Colonic mucosa (tissue), 4 donors: ENCODE results near the gene TMC6. TPM values are rescaled to one million over a fixed set of nuclear protein-coding genes. Genes with fewer than 3 reads are reported as not detected.
"Not testable (repeated sequence)": the region's sequence is repeated elsewhere in the genome, so short reads cannot be mapped to it uniquely, and the experiment has no call there.

Source experiments
- DNase-seq: peaks from one replicate; pipeline ENCODE4 v3.0.0-alpha.2; 2020
- H3K27ac ChIP-seq: fragments of 200-600 bp; one replicate; pipeline ENCODE4 v1.8.0; 2021
- H3K27me3 ChIP-seq: fragments of 200-600 bp; one replicate; pipeline ENCODE4 v1.8.0; 2021
- H3K36me3 ChIP-seq: fragments of 200-600 bp; one replicate; pipeline ENCODE4 v1.8.0; 2021
- H3K4me1 ChIP-seq: fragments of 200-600 bp; one replicate; pipeline ENCODE4 v1.8.0; 2021; ENCODE audit warnings: mild to moderate bottlenecking
- H3K4me3 ChIP-seq: fragments of 200-600 bp; one replicate; pipeline ENCODE4 v1.8.0; 2021
- H3K9ac ChIP-seq, 2 donors: one replicate each; pipeline ENCODE4 v1.7.0; 2013; ENCODE audit warnings: control low read depth in 2 of 2, low read depth in 2 of 2, low read length in 2 of 2
- H3K9me3 ChIP-seq: fragments of 200-600 bp; one replicate; pipeline ENCODE4 v1.8.0; 2021
- intact Hi-C: fragments of 100-400 bp; cut with DNase I; formaldehyde crosslinking; loops from one replicate; pipeline ENCODE4 v1.14.1; 2022
- total RNA-seq, 2 donors: library from RNA; stranded (reverse); fragmentation: NEBNext Ultra II Directional in 1 of 2; extraction: Animal tissue kit (Norgen Biotek cat#: 25700) in 1 of 2; gene quantifications; one replicate each; pipeline ENCODE4 v1.2.1, GENCODE V29; 2021
- TF ChIP-seq, protein P1 (sequence below): fragments of 200-600 bp; IDR thresholded peaks from one replicate; pipeline ENCODE4 v1.8.0; 2022; ENCODE audit warnings: antibody characterized with exemption, mild to moderate bottlenecking
- donor health status: healthy.
- donor health status: DM: no; HTN: no; CAD: no.
- donor health status: DM: no; HTN: no; CAD: no.

Gene TMC6
- total RNA-seq, 2 donors from 2014 or later: 108 to 159 TPM

DNA sequence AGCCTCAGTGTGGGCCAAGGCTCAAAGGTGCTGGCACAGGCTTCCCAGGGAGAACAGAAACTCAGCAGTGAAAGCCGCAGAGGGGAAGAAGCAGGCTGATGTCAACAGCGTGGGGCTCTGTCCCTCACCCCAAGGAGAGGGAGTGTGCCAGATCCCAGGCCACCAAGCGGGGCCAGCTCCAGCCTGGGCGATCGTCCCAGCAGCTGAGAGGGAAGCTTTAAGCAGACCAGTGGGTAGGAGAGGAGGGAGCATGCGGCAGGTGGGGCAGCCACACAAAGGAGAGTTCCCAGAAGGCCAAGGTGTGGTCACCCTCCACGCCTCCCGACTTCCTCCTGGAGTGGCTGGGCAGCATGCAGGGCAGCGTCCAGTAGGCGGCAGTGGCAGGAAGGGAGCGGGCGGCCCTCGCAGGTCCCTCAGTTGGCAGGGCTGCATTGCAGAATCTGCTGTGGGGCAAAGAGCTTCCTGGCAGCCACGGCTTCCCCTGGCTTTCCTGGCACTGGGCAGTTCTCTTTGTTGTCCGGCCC, 45.9 kb upstream of the TMC6 start:
- H3K9ac ChIP-seq: peak overlapping the region; percentile 62 to 68
- TF ChIP-seq, protein P1, sequence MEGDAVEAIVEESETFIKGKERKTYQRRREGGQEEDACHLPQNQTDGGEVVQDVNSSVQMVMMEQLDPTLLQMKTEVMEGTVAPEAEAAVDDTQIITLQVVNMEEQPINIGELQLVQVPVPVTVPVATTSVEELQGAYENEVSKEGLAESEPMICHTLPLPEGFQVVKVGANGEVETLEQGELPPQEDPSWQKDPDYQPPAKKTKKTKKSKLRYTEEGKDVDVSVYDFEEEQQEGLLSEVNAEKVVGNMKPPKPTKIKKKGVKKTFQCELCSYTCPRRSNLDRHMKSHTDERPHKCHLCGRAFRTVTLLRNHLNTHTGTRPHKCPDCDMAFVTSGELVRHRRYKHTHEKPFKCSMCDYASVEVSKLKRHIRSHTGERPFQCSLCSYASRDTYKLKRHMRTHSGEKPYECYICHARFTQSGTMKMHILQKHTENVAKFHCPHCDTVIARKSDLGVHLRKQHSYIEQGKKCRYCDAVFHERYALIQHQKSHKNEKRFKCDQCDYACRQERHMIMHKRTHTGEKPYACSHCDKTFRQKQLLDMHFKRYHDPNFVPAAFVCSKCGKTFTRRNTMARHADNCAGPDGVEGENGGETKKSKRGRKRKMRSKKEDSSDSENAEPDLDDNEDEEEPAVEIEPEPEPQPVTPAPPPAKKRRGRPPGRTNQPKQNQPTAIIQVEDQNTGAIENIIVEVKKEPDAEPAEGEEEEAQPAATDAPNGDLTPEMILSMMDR: peak; percentile 42
- peak; percentile 92 for DNase-seq
- peak overlapping the region; percentile 88 for H3K27ac ChIP-seq
- no peak overlapping the region for H3K4me3 ChIP-seq
- H3K36me3 ChIP-seq: no peaks in the 10 kb centered on the region
- peaks cover 71% of the 10 kb centered on the region for H3K4me1 ChIP-seq
- no peaks in the 10 kb centered on the region for H3K9me3 ChIP-seq
- intact Hi-C loops: loop anchor here (5.0 kb wide), 1 partner anchor 47 kb away; the partner anchor contains the start of gene TMC6
- H3K27me3 ChIP-seq: no peaks in the 10 kb centered on the region

DNA sequence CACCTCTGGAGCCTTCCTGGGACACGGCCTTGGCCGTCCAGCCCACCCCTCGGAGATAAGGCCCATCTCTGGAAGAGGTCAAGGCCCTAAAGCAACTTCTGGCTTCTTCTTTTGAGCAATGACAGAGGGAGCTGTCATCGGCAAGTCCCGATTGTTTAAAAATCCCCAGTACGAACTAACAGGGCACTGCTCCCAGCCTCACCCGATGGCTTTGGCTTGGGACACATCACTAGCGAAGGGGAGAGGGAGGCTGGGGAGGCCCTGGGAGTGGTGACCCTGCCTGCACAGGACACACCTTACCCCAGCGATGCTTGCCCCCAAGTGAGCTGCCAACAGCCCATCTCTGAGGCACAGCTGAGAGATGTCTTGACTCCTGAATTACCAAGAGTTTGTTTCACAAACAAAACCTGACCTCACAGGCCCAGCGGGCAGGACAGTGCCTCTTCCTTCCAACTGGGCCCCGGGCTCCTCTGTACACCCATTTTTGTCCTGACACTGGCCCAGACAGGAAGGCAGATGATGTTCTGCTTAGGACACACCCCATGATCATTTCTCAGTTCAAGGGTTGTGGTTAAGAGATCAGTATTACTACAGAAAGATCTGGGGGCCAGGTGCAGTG, 44.7 kb upstream of the TMC6 start:
- Histone ChIP-seq H3K36me3 (no peaks in the 10 kb centered on the region), H3K9ac (peak overlapping the region; percentile 56 to 68), H3K4me3 (no peak overlapping the region), H3K9me3 (no peaks in the 10 kb centered on the region), H3K27ac (peak overlapping the region; percentile 88), H3K4me1 (peaks cover 71% of the 10 kb centered on the region), H3K27me3 (no peaks in the 10 kb centered on the region)
- intact Hi-C loops: loop anchor here (5.0 kb wide), 1 partner anchor 46 kb away; the partner anchor contains the start of gene TMC6
- peak; percentile 45 for DNase-seq
- TF ChIP-seq, protein P1: no peak

- Histone ChIP-seq H3K9ac (peak overlapping the region; percentile 57 to 68), H3K27me3 (no peaks in the 10 kb centered on the region), H3K9me3 (no peaks in the 10 kb centered on the region), H3K4me3 (peak overlapping the region; percentile 0), H3K27ac (peak overlapping the region; percentile 88), H3K4me1 (peaks cover 71% of the 10 kb centered on the region), H3K36me3 (no peaks in the 10 kb centered on the region)
- DNase-seq: peak; percentile 90
- intact Hi-C loops: loop anchor here (5.0 kb wide), 1 partner anchor 45 kb away; the partner anchor contains the start of gene TMC6
- TF ChIP-seq, protein P1: no peak
These were observed 43.9 kb upstream of the TMC6 start for GRCh38 chr17:78172249-78173051.

- DNase-seq, H3K36me3 ChIP-seq, H3K27me3 ChIP-seq, H3K9me3 ChIP-seq: not testable (repeated sequence)
- Histone ChIP-seq H3K27ac (peak overlapping the region; percentile 88), H3K4me3 (peak overlapping the region; percentile 0), H3K9ac (peak overlapping the region; percentile 57 to 63), H3K4me1 (peaks cover 65% of the 10 kb centered on the region)
- intact Hi-C loops: loop anchor here (5.0 kb wide), 1 partner anchor 44 kb away; the partner anchor contains the start of gene TMC6
These were observed 43.2 kb upstream of the TMC6 start for GRCh38 chr17:78171591-78172248.

GRCh38 chr17:78170692-78171590, 42.4 kb upstream of the TMC6 start:
- Histone ChIP-seq H3K4me3 (no peak overlapping the region), H3K4me1 (peaks cover 57% of the 10 kb centered on the region), H3K9me3 (no peaks in the 10 kb centered on the region), H3K36me3 (no peaks in the 10 kb centered on the region), H3K27ac (peak overlapping the region; percentile 88), H3K27me3 (no peaks in the 10 kb centered on the region), H3K9ac (peak overlapping the region; percentile 57 to 63)
- intact Hi-C loops: loop anchor here (5.0 kb wide), 1 partner anchor 44 kb away; the partner anchor contains the start of gene TMC6
- TF ChIP-seq, protein P1: no peak
- no peak for DNase-seq
